DND-41 (cell line): ENCODE results near the gene ADAM30.
A peak's percentile ranks its signal among the peaks of the same experiment; 100 is the strongest.

ENCODE experiments used
- ATAC-seq: fragments of 200-7000 bp; cut with Tn5 transposase; 3 replicates; pipeline ENCODE4 v1.9.1; 2021; ENCODE audit warnings: low read depth; ENCODE audit not compliant: insufficient read depth
- DNase-seq: peaks from one replicate; pipeline ENCODE4 v3.0.0-alpha.2; 2020
- H2AFZ ChIP-seq: 2 replicates; pipeline ENCODE4 v1.6.0; 2012; ENCODE audit warnings: low read depth, low read length
- H3K27ac ChIP-seq: 2 replicates; pipeline ENCODE4 v1.5.1; 2012; ENCODE audit warnings: low read length, inconsistent platforms
- H3K27me3 ChIP-seq: fragments of 200-600 bp; sonication (generic); 2 replicates; pipeline ENCODE4 v1.6.0; 2012; ENCODE audit warnings: low read length, mild to moderate bottlenecking, inconsistent platforms; ENCODE audit not compliant: insufficient read depth, poor library complexity
- H3K36me3 ChIP-seq: 2 replicates; pipeline ENCODE4 v1.5.1; 2012; ENCODE audit warnings: low read length, inconsistent platforms; ENCODE audit not compliant: insufficient read depth
- H3K4me1 ChIP-seq: 2 replicates; pipeline ENCODE4 v1.5.1; 2012; ENCODE audit warnings: mild to moderate bottlenecking, low read length; ENCODE audit not compliant: insufficient read depth
- H3K4me2 ChIP-seq: 2 replicates; pipeline ENCODE4 v1.6.0; 2012; ENCODE audit warnings: mild to moderate bottlenecking, moderate library complexity, low read length, inconsistent platforms; ENCODE audit not compliant: insufficient read depth
- H3K4me3 ChIP-seq, 2 experiments: fragments of 200-600 bp in 1 of 2; shearing (Covaris generic) in 1 of 2; 2 replicates each; pipeline ENCODE4 v1.5.1; 2012 to 2016; ENCODE audit warnings: inconsistent platforms in 2 of 2, low read length in 2 of 2, mild to moderate bottlenecking in 2 of 2, low read depth in 1 of 2, moderate library complexity in 1 of 2
- H3K79me2 ChIP-seq: 2 replicates; pipeline ENCODE4 v1.6.0; 2012; ENCODE audit warnings: low read length, inconsistent platforms; ENCODE audit not compliant: insufficient read depth
- H3K9ac ChIP-seq: 2 replicates; pipeline ENCODE4 v1.6.0; 2012; ENCODE audit warnings: low read depth, mild to moderate bottlenecking, inconsistent platforms, low read length, moderate library complexity
- H3K9me3 ChIP-seq: 2 replicates; pipeline ENCODE4 v1.5.1; 2012; ENCODE audit warnings: low read length, moderate library complexity, mild to moderate bottlenecking, inconsistent platforms; ENCODE audit not compliant: insufficient read depth, severe bottlenecking
- H4K20me1 ChIP-seq: 2 replicates; pipeline ENCODE4 v1.6.0; 2012; ENCODE audit warnings: low read length; ENCODE audit not compliant: insufficient read depth
- EZH2 ChIP-seq: IDR thresholded peaks from 3 replicates; pipeline ENCODE4 v1.6.1; 2012; ENCODE audit warnings: borderline replicate concordance, low read depth, mild to moderate bottlenecking, moderate library complexity, low read length, inconsistent platforms; ENCODE audit not compliant: severe bottlenecking
- TF ChIP-seq, protein P1 (sequence below): IDR thresholded peaks from 2 replicates; pipeline ENCODE4 v1.5.1; 2012; ENCODE audit warnings: borderline replicate concordance, low read length, moderate library complexity, mild to moderate bottlenecking; ENCODE audit not compliant: poor library complexity, severe bottlenecking; ENCODE audit errors: extremely low read depth

ADAM30 gene

DNA sequence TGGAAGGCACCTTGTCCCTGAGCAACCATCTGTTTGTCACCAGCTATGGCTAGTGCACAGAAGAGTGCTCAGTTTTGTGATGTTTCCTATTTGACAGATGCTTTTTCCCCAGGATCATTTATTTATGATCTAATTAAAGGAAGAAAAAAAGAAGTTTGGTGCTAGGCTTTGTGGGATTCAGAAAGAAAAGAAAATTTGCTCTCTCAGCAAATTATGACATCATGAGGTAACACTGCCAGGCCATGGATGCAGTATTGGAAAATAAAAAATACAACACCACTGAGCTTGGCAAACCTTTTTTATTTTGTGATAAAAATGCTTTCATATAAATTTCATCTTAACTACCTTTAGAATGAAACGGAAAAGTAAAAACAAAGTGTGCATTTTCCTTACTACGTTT is 15.5 kb upstream of the ADAM30 start:
- DNase-seq, result no peak
- no peak overlapping the region for H3K4me3 ChIP-seq

DNA sequence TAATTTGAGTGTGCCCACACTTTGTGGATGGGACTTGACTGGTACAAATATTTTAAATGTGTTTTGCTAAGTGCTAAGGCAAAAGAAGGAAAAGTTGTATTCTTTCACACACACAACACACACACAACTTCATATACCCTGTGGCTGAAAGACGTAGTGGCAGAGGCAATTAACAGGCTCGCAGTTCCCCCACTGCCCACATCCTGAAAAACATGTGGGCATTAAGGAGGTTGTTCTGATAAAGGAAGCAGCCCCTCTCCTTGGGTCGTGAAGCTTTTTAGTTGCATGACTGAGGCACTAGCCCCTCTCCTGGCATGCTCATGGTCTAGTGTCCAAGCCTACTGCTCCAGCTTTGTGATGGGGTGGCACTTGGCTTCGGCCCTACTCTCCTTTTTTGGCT is 14.3 kb upstream of the ADAM30 start:
- peaks cover 2% of the 10 kb centered on the region for H3K9me3 ChIP-seq
- H3K79me2 ChIP-seq, result no peaks in the 10 kb centered on the region
- TF ChIP-seq EZH2, result no peak
- TF ChIP-seq, protein P1, sequence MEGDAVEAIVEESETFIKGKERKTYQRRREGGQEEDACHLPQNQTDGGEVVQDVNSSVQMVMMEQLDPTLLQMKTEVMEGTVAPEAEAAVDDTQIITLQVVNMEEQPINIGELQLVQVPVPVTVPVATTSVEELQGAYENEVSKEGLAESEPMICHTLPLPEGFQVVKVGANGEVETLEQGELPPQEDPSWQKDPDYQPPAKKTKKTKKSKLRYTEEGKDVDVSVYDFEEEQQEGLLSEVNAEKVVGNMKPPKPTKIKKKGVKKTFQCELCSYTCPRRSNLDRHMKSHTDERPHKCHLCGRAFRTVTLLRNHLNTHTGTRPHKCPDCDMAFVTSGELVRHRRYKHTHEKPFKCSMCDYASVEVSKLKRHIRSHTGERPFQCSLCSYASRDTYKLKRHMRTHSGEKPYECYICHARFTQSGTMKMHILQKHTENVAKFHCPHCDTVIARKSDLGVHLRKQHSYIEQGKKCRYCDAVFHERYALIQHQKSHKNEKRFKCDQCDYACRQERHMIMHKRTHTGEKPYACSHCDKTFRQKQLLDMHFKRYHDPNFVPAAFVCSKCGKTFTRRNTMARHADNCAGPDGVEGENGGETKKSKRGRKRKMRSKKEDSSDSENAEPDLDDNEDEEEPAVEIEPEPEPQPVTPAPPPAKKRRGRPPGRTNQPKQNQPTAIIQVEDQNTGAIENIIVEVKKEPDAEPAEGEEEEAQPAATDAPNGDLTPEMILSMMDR, result no peak
- no peak overlapping the region for H3K4me3 ChIP-seq
- no peaks in the 10 kb centered on the region for H3K27me3 ChIP-seq
- H3K4me2 ChIP-seq, result no peak overlapping the region
- ATAC-seq (peak; percentile 83), DNase-seq (peak; percentile 50)
- H3K4me1 ChIP-seq, result peaks cover 4% of the 10 kb centered on the region
- H3K9ac ChIP-seq, result no peak overlapping the region
- peaks cover 20% of the 10 kb centered on the region for H3K36me3 ChIP-seq
- H4K20me1 ChIP-seq, result no peaks in the 10 kb centered on the region
- H3K27ac ChIP-seq, result no peak overlapping the region
- no peak overlapping the region for H2AFZ ChIP-seq

More for the DNA sequence above, 15.5 kb upstream of the ADAM30 start:
- H3K36me3 ChIP-seq, result peaks cover 31% of the 10 kb centered on the region
- no peaks in the 10 kb centered on the region for H3K27me3 ChIP-seq
- H3K4me1 ChIP-seq, result peaks cover 4% of the 10 kb centered on the region
- no peaks in the 10 kb centered on the region for H3K9me3 ChIP-seq
- no peak overlapping the region for H2AFZ ChIP-seq
- no peak overlapping the region for H3K27ac ChIP-seq
- H4K20me1 ChIP-seq, result no peaks in the 10 kb centered on the region
- H3K9ac ChIP-seq, result no peak overlapping the region
- no peak for ATAC-seq
- no peak overlapping the region for H3K4me2 ChIP-seq
- no peak for TF ChIP-seq EZH2
- TF ChIP-seq, protein P1, result no peak
- H3K79me2 ChIP-seq, result no peaks in the 10 kb centered on the region

GRCh38 chr1:119909890-119910596 is 13.7 kb upstream of the ADAM30 start:
- DNase-seq (no peak), ATAC-seq (peak; percentile 28; the same call in 1 of the 3 replicates)
- H2AFZ ChIP-seq, result no peak overlapping the region
- H3K4me2 ChIP-seq, result no peak overlapping the region
- peaks cover 4% of the 10 kb centered on the region for H3K4me1 ChIP-seq
- TF ChIP-seq, protein P1, result no peak
- no peak for TF ChIP-seq EZH2
- H3K9me3 ChIP-seq, result peaks cover 2% of the 10 kb centered on the region
- H3K27ac ChIP-seq, result no peak overlapping the region
- H3K9ac ChIP-seq, result no peak overlapping the region
- H4K20me1 ChIP-seq, result no peaks in the 10 kb centered on the region
- no peak overlapping the region for H3K4me3 ChIP-seq
- no peaks in the 10 kb centered on the region for H3K79me2 ChIP-seq
- peaks cover 14% of the 10 kb centered on the region for H3K36me3 ChIP-seq
- no peaks in the 10 kb centered on the region for H3K27me3 ChIP-seq
